Vagina (tissue), 2 donors: ENCODE measurements around the gene SCIN.

Experiments used
- CTCF ChIP-seq, 3 experiments: fragments of 450-650 bp in 2 of 3; fragments of 200-600 bp in 1 of 3; sonication (generic) in 1 of 3; IDR thresholded peaks; one replicate each; pipeline ENCODE4 v1.5.1; 2017 to 2019; ENCODE audit warnings: antibody characterized with exemption in 3 of 3, mild to moderate bottlenecking in 2 of 3, moderate library complexity in 2 of 3
- POLR2A ChIP-seq, 2 donors: fragments of 450-650 bp; IDR thresholded peaks; one replicate each; pipeline ENCODE4 v1.6.1; 2017; ENCODE audit warnings: antibody characterized with exemption in 2 of 2, mild to moderate bottlenecking in 2 of 2, moderate library complexity in 2 of 2

GRCh38 chr7:12687718-12688171 lies 117.2 kb downstream of the SCIN start:
- TF ChIP-seq CTCF (IDR thresholded peaks at IDR 0.05) (no peak), POLR2A (IDR thresholded peaks at IDR 0.05) (no peak)
